CD4-positive, alpha-beta T cell treated with Interleukin-1 beta for 1 hour (primary cell): ENCODE data around the gene SAFB.

Experiments
- DNase-seq, 2 donors: peaks; one replicate each; pipeline ENCODE4 v3.0.0-alpha.2; 2020 to 2022

Gene SAFB

GRCh38 chr19:5628461-5628860 is 5.6 kb downstream of the SAFB start:
- DNase-seq: no peak

GRCh38 chr19:5628919-5629481 is 6.1 kb downstream of the SAFB start:
- DNase-seq: peak in 1 of 2 donors; percentile 48

- no peak for DNase-seq
Observed at GRCh38 chr19:5631567-5632240, 8.8 kb downstream of the SAFB start.

DNA sequence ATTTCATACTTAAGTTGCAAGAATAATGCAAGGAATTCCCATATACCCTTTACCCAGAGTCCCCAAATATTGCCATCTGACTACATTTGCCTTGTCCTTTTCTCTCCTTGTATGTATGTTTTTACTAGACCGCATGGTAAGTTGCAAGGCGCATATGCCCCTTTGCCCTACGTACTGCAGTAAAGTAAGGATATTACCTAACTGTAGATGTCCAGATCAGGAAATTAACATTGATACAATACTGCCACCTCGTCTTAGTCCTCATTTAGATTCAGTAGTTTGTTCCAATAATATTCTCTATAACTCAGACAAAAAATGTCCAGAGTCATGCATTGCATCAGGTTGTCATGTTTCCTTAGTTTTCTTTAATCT is 9.3 kb downstream of the SAFB start:
- no peak for DNase-seq

- DNase-seq: no peak
Observed at GRCh38 chr19:5632657-5633056, 9.8 kb downstream of the SAFB start.

GRCh38 chr19:5635427-5635826 is 12.5 kb downstream of the SAFB start:
- no peak for DNase-seq

DNA sequence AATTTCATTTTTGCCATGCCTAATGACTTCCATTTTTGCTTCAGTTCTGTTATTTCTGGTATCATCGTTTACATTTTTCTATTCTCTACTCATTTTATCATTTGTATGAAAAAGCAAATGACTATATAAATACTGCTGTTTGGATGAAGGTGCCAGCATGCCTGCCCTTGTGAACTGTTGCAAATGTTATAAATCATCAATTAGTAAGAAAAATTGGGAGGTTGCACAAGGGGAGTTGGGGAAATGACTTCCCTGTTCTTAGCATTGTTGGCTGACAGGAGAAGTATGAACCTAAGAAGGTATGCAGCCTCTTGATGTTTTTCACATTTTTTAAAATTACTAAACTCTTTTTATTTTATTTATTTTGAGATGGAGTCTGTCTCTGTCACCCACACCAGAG is 15.1 kb downstream of the SAFB start:
- no peak for DNase-seq

DNA sequence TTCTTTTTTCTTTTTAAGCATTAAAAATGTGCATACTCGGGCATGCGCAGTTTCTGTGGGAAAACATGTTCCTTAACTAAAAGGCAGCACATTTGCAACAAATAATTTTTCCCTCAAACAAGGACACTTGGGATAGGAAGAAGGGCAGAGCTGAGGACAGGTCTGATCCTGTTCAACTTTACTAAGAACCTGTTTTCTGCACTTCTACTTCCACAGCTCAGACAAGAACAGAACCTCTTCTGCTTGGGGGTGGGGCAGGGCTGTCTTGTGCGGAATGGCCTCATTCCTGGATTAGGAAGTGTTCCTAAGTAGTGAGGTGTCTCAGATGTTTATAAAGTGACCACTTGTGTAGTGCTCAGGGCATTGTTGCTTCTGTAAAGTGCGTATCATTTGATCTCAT is 18.3 kb downstream of the SAFB start:
- DNase-seq: no peak

GRCh38 chr19:5642204-5642603 is 19.3 kb downstream of the SAFB start:
- DNase-seq: no peak

GRCh38 chr19:5643060-5643459 is 20.2 kb downstream of the SAFB start:
- DNase-seq: no peak

DNA sequence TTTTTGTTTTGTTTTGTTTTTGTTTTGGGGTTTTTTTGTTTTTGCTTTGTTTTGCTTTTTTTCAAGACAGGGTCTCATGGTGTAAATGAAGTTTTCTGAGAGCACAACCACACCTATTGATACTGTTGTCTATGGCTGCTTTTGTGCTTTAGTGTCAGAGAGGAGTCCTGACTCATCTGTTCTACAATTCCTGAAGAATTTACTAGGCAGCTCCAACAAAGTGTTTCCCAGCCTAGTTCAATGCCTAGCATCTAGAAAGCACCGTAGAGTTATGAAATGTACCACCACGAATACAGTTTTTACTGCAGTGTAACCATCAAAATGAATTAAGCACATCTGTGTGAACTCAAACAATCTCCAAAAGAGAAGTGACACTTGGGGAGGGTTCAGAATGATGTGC is 21.2 kb downstream of the SAFB start:
- no peak for DNase-seq

DNA sequence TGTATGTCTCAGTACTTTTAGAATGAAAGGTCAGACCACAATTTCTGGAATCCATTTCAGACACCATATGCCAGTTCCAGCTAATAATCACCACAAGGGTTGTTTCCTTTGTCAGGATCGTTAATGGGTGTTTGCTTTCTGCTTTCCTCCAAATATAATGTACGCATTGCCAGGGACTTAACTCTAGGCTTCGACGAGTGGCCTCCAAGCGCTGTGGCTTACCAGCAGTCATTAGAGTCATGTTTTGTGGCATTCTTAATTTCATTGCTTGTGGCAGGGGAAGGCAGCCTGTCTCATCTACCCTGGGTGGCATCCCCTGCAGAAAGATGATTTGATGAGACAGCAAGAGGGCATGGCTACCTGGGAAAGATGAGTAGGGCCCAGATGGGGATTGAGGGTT is 22.5 kb downstream of the SAFB start:
- DNase-seq: no peak

DNA sequence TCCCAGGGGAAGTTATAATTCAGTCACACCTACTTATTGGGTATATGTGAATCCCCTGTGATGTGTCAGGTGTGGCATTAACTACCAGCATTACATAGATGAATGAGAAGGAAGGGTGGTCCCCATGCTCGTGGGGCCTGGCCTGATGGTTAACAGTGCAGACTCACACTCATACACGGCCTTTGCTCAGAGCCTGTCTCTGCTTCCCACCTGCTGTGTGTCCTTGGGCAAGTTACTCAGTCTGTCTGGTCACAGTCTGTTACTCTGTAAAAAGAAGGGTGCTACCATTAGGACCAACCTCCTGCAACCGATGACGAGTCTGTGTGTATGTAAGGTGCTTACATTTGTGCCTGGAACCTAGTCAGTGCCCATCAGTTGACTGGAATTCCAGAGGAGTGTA is 23.8 kb downstream of the SAFB start:
- no peak for DNase-seq

DNA sequence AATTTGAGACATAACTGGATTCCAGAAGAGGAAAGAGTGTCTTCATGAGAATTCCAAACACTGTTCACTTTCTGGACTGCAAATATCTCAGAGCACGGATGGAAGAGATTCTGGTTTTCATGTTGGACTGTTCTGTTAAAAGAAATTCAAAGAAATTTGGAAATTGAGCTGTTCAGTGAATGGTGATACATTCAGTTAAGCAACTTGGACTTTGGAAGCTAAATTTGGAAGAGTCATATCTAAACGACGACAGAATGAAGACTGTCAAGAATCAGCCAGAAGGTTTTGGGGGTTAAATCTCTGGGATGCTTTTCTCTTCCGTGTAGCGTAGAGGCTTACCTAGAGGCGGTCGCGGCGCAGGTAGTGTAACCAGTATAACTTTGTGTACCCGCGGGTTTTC is 25.6 kb downstream of the SAFB start:
- no peak for DNase-seq

DNA sequence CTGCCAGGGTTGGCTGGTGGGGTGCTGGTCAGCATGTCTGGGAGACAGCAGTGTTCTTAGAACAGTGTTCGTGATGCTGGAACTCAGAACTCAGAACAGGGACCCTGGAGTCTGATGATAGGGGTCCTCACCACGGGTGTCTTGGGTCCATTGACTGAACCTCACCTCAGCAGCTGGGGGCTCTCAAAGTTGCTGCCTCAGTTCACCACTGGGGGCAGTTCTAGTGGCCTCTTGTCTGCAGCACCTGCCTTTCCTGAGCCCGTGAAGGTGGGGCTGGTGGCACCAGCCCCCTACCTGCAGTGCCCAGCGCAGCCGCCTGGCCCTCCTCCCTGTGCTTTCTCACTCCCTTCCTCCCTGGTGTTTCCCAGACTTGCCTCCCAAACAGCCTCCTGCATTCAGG is 28.5 kb downstream of the SAFB start:
- DNase-seq: no peak

DNA sequence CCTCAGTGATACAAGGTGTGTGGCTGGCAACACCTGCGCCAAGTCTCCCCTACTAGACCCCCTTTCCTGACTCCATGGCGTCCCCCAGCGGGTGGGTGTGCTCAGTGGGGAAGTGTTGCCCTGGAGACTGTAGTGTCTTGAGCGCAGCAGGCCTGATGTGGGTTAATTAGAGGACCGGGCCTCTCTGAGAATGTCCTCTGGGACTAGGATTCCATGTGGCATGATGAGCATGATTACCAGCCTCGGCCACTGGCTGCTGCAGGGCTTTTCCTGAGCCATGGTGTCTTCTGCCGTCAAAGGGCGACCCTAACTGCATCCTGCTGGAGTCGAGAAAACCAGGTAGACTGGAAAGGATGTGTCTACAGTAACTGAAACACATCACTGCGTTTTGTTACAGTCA is 29.4 kb downstream of the SAFB start:
- DNase-seq: no peak

DNA sequence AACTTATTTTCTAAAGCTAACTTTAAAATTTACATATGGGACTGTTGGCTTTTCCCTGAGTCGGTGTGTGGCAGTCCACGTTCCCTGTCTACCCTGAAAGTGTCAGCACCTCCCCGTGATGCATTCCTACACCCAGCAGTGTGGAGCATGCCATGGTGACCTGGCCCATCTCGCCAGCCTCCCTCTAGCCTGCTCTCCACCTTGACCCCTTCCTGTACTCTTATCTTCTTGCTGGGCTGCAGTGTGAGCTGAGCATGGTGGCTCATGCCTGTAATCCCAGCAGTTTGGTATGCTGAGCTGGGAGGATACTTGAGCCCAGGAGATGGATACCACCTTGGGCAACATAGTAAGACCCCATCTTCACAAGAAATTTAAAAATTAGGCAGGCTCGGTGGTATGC is 32.0 kb downstream of the SAFB start:
- no peak for DNase-seq

DNA sequence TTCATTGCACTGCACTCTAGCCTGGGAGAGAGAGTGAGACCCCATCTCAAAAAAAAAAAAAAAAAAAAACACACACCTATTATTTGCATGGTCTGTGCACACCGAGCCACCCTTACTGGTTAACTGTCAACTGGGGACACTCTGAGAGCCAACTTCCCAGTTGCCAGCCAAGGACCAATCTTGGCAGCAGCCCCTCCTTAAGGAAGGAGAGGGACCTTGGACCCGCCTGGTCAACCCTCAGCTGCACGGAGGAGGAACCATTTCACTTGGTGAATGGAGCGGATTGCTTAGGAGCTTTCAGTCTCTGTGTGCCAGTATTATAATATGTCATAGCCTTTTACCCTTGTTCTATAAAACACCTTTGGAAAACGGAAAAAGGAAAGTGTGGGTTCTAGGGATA is 32.5 kb downstream of the SAFB start:
- no peak for DNase-seq

GRCh38 chr19:5661483-5661882 is 38.6 kb downstream of the SAFB start:
- DNase-seq: no peak

GRCh38 chr19:5663904-5664303 is 41.0 kb downstream of the SAFB start:
- no peak for DNase-seq

DNA sequence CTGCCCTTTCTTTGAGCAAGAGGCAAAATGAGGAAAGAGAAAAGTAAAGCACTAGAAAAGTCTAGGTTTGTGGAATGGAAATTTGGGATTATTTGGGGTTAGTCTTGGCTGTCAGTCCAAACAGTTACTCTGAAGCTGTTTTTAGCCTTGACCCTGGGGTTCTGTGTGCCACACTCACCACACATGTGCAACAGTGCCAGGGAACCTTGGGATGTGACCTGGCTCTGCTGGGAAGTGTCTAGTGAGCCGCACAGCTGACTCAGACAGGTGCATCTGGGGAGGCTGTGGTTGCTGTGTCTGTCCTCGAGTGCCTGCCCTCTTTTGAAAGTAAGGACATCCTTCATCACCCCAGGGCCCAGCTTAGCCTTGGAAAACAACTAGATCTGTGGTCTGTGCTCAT is 41.6 kb downstream of the SAFB start:
- DNase-seq: no peak

GRCh38 chr19:5665781-5666513 is 43.1 kb downstream of the SAFB start:
- no peak for DNase-seq

DNA sequence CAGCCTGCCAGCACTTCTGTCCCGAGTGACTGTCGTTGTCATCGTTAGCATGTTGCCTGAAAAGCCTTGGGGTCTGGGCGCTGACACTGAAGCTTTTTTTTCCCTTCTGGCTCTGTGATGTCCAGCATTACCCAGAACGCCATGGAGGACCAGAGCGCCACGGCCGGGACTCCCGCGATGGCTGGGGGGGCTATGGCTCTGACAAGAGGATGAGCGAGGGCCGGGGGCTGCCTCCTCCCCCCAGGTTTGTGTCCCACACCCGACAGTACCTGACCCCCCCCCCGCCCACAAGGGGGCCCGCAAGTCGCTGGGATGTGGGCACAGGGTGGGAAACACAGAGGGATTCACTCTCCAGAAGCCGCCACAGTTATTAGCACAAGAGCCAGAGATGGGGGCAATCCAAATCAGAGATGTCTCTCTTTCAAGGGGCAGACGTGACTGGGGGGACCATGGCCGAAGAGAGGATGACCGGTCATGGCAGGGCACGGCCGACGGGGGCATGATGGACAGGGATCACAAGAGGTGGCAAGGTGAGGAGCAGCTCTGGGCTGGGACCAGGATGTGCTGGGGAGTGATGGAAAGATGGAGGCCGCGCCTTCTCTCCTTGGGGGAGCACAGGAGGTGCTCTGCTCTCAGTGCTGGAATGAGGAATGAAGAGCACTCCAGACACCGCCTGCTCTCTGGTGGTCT is 44.2 kb downstream of the SAFB start:
- no peak for DNase-seq

- no peak for DNase-seq
Observed at GRCh38 chr19:5667751-5668271, 44.9 kb downstream of the SAFB start.
